ENCODE results near the gene ENPP3. TPM values are rescaled to one million over a fixed set of nuclear protein-coding genes. Genes with fewer than 3 reads are reported as not detected.
"Not testable (repeated sequence)": the region's sequence is repeated elsewhere in the genome, so short reads cannot be mapped to it uniquely, and the experiment has no call there.

The ENPP3 gene
- total RNA-seq, 2 donors from 2014 or later = not detected

- not testable (repeated sequence) for H3K4me1 Mint-ChIP-seq; H3K9me3 Mint-ChIP-seq; H3K9ac ChIP-seq (ENCODE audit: extremely low read depth, low read length, poor library complexity, severe bottlenecking); H3K4me1 ChIP-seq (ENCODE audit: control insufficient read depth, insufficient read depth, low read length); H3K9me3 ChIP-seq (ENCODE audit: control insufficient read depth, low read length); H3K36me3 ChIP-seq (ENCODE audit: control insufficient read depth, insufficient read depth, low read length); H3K4me3 ChIP-seq (ENCODE audit: low read length); H3K36me3 Mint-ChIP-seq (ENCODE audit: low read depth); DNase-seq; H3K27me3 ChIP-seq (ENCODE audit: control insufficient read depth, insufficient read depth, low read length, poor library complexity, severe bottlenecking); H3K27ac Mint-ChIP-seq; H3K27me3 Mint-ChIP-seq (ENCODE audit: insufficient read depth); H3K4me3 Mint-ChIP-seq; H3K27ac ChIP-seq (ENCODE audit: low read depth, low read length)
- WGBS, 2 experiments (ENCODE audit: insufficient coverage in 1 of 2, insufficient read length in 1 of 2) = 95% methylated on average over 5 of the region's 18 CpGs; no CpG with 5 or more reads in 1 of the 2 experiments
Observed at GRCh38 chr6:131710917-131711316, 73.8 kb downstream of the ENPP3 start, which contains the start of gene CTAGE9. Gene CTAGE9, minus strand, starts transcription at chr6:131711017. Its CDS starts 0 bp downstream, at chr6:131711017.

- not testable (repeated sequence) for H3K27ac Mint-ChIP-seq; H3K27me3 Mint-ChIP-seq (ENCODE audit: insufficient read depth); H3K4me3 Mint-ChIP-seq; H3K27me3 ChIP-seq (ENCODE audit: control insufficient read depth, insufficient read depth, low read length, poor library complexity, severe bottlenecking); H3K9ac ChIP-seq (ENCODE audit: extremely low read depth, low read length, poor library complexity, severe bottlenecking); H3K27ac ChIP-seq (ENCODE audit: low read depth, low read length); H3K9me3 Mint-ChIP-seq; H3K36me3 Mint-ChIP-seq (ENCODE audit: low read depth); H3K4me1 Mint-ChIP-seq; DNase-seq; H3K36me3 ChIP-seq (ENCODE audit: control insufficient read depth, insufficient read depth, low read length); H3K4me3 ChIP-seq (ENCODE audit: low read length); H3K4me1 ChIP-seq (ENCODE audit: control insufficient read depth, insufficient read depth, low read length); H3K9me3 ChIP-seq (ENCODE audit: control insufficient read depth, low read length)
- 86 to 100% methylated on average over 1 to 5 of the region's 6 CpGs for WGBS, 2 experiments (ENCODE audit: insufficient coverage in 1 of 2, insufficient read length in 1 of 2)
Observed at GRCh38 chr6:131715567-131715966, 78.5 kb downstream of the ENPP3 start.

- 88 to 99% methylated on average over 2 of the region's 3 CpGs for WGBS, 2 experiments (ENCODE audit: insufficient coverage in 1 of 2, insufficient read length in 1 of 2)
- no peaks in the 10 kb centered on the region for H3K9me3 ChIP-seq (ENCODE audit: control insufficient read depth, low read length)
- no peaks in the 10 kb centered on the region for H3K4me1 ChIP-seq (ENCODE audit: control insufficient read depth, insufficient read depth, low read length)
- no peak overlapping the region for H3K27ac ChIP-seq (ENCODE audit: low read depth, low read length)
- H3K27me3 ChIP-seq (ENCODE audit: control insufficient read depth, insufficient read depth, low read length, poor library complexity, severe bottlenecking) = no peaks in the 10 kb centered on the region
- no peak overlapping the region for H3K27ac Mint-ChIP-seq
- DNase-seq = no peak
- H3K9ac ChIP-seq (ENCODE audit: extremely low read depth, low read length, poor library complexity, severe bottlenecking) = no peak overlapping the region
- TF ChIP-seq CTCF (conservative IDR thresholded peaks at IDR 0.05) = no peak
- no peaks in the 10 kb centered on the region for H3K36me3 Mint-ChIP-seq (ENCODE audit: low read depth)
- H3K4me1 Mint-ChIP-seq = no peaks in the 10 kb centered on the region
- H3K9me3 Mint-ChIP-seq = no peaks in the 10 kb centered on the region
- peaks cover 5% of the 10 kb centered on the region for H3K27me3 Mint-ChIP-seq (ENCODE audit: insufficient read depth)
- no peak overlapping the region for H3K4me3 ChIP-seq (ENCODE audit: low read length)
- H3K4me3 Mint-ChIP-seq = no peak overlapping the region
- no peaks in the 10 kb centered on the region for H3K36me3 ChIP-seq (ENCODE audit: control insufficient read depth, insufficient read depth, low read length)
Observed at GRCh38 chr6:131717836-131718542, 80.9 kb downstream of the ENPP3 start.

- Mint-ChIP-seq H3K9me3 (peaks cover under 1% of the 10 kb centered on the region), H3K4me3 (no peak overlapping the region), H3K36me3 (ENCODE audit: low read depth) (no peaks in the 10 kb centered on the region), H3K27ac (no peak overlapping the region), H3K4me1 (peaks cover 6% of the 10 kb centered on the region), H3K27me3 (ENCODE audit: insufficient read depth) (peaks cover 5% of the 10 kb centered on the region)
- Histone ChIP-seq H3K27ac (ENCODE audit: low read depth, low read length) (no peak overlapping the region), H3K9ac (ENCODE audit: extremely low read depth, low read length, poor library complexity, severe bottlenecking) (no peak overlapping the region), H3K9me3 (ENCODE audit: control insufficient read depth, low read length) (no peaks in the 10 kb centered on the region), H3K4me3 (ENCODE audit: low read length) (no peak overlapping the region), H3K36me3 (ENCODE audit: control insufficient read depth, insufficient read depth, low read length) (no peaks in the 10 kb centered on the region), H3K27me3 (ENCODE audit: control insufficient read depth, insufficient read depth, low read length, poor library complexity, severe bottlenecking) (no peaks in the 10 kb centered on the region), H3K4me1 (ENCODE audit: control insufficient read depth, insufficient read depth, low read length) (no peaks in the 10 kb centered on the region)
- TF ChIP-seq CTCF (conservative IDR thresholded peaks at IDR 0.05) = no peak
- WGBS, 2 experiments (ENCODE audit: insufficient coverage in 1 of 2, insufficient read length in 1 of 2) = 90 to 91% methylated on average over 2 of the region's 2 CpGs
- DNase-seq = no peak
Observed at GRCh38 chr6:131721161-131721560, 84.1 kb downstream of the ENPP3 start.
